Measurements from ENCODE around the gene MAP2K2. TPM values are rescaled to one million over a fixed set of nuclear protein-coding genes. Genes with fewer than 3 reads are reported as not detected.

MAP2K2 gene
- total RNA-seq, 4 donors from 2014 or later: 76.9 to 128 (median 93.8) TPM

DNA sequence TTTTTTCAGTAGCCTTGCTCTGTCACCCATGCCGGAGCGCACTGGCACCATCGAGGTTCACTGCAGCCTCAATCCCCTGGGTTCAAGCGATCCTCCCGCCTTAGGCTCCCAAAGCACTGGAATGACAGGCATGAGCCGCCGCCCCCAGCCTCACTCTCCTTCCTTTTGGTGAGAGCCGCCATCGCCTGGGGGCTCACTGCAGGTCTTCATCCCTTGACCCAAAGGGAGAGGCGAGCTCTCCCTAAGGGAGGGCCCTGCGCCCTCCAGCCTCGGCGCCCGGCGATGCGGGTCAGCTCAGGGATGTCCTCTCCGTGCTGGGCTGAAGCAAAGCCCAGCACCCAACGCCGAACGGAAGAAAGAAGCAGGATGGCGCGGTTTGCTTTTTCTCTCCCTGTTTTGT lies 34.0 kb downstream of the MAP2K2 start:
- Histone ChIP-seq H3K4me1 (peaks cover 6 to 39% (median 11%) of the 10 kb centered on the region in 3 donors), H3K27me3 (no peaks in the 10 kb centered on the region), H3K36me3 (peaks cover 14 to 60% (median 19%) of the 10 kb centered on the region in 3 donors), H3K4me3 (peak overlapping the region in 1 of 4 donors; percentile 3), H3K27ac (peak overlapping the region in 2 of 4 donors; percentile 41 to 60), H3K9me3 (no peaks in the 10 kb centered on the region)
- intact Hi-C loops (cut with DNase I): no loop called here
- TF ChIP-seq POLR2A (IDR thresholded peaks at IDR 0.05): no peak
- no peak for TF ChIP-seq CTCF (IDR thresholded peaks at IDR 0.05)
- DNase-seq: no peak
- 86 to 96% methylated on average over 4 to 9 of the region's 22 CpGs for WGBS, 2 donors

- WGBS, 2 donors: 55 to 75% methylated on average over 2 to 13 of the region's 26 CpGs
- TF ChIP-seq POLR2A (IDR thresholded peaks at IDR 0.05) (no peak), CTCF (IDR thresholded peaks at IDR 0.05) (no peak)
- Histone ChIP-seq H3K4me3 (peak overlapping the region in 3 of 4 donors; percentile 3 to 32 (median 8)), H3K4me1 (peaks cover 3 to 39% (median 9%) of the 10 kb centered on the region in 3 donors), H3K36me3 (peaks cover 12 to 55% (median 19%) of the 10 kb centered on the region in 3 donors), H3K27me3 (no peaks in the 10 kb centered on the region), H3K9me3 (no peaks in the 10 kb centered on the region), H3K27ac (peak overlapping the region in 3 of 4 donors; percentile 41 to 66 (median 60))
- no peak for DNase-seq
- intact Hi-C loops (cut with DNase I): no loop called here
These were observed 34.5 kb downstream of the MAP2K2 start for GRCh38 chr19:4089400-4089908.

GRCh38 chr19:4088975-4089374 lies 34.9 kb downstream of the MAP2K2 start:
- TF ChIP-seq CTCF (IDR thresholded peaks at IDR 0.05): no peak
- TF ChIP-seq POLR2A (IDR thresholded peaks at IDR 0.05): no peak
- H3K4me3 ChIP-seq: peak overlapping the region in 2 of 4 donors; percentile 8 to 32
- H3K36me3 ChIP-seq: peaks cover 7 to 51% (median 15%) of the 10 kb centered on the region in 3 donors
- intact Hi-C loops (cut with DNase I): no loop called here
- peak overlapping the region in 2 of 4 donors; percentile 41 to 66 for H3K27ac ChIP-seq
- peaks cover 6 to 39% (median 12%) of the 10 kb centered on the region in 3 donors for H3K4me1 ChIP-seq
- no peaks in the 10 kb centered on the region for H3K27me3 ChIP-seq
- DNase-seq: no peak
- no peaks in the 10 kb centered on the region for H3K9me3 ChIP-seq
- WGBS, 2 donors: 65 to 79% methylated on average over 2 of the region's 2 CpGs

DNA sequence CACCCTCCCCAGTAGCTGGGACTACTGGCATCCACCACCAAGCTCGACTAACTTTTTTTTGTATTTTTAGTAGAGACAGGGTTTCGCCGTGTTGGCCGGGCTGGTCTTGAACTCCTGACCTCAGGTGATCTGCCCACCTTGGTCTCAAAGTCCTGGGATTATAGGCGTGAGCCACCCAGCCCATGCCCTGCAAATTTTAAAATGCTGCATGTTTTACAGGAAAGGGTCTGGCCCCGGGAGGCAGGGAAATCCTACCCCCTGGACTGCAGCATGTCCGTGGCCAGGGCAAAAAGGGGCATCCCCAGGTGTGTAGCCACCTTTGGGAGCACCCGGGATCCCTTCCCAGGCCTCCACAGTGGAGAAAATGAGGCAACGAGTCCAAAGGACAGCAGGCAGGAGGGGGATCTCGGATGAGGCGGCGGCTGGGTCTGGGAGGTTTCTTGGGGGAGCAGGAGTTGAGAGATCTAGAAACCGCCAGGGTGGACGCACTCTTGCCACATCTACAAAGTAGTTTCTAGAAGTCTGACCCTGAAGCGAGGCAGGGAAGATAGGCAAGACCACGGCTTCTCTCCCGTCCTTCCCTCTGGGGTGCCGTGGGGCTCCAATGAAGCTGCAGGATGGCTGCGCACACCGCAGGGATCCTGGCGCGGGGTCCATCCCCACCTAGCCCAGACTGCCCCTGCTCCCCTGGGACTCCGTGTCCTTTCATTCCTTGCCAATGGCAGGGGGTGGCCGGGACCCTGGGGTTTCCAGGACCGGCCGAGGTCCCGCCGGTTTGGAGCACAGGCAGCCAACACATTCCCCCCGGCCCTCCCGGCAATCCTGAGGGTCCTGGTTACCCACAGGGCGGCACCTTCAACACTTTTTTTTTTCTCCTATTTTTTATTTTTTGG lies 35.9 kb downstream of the MAP2K2 start:
- DNase-seq: no peak
- peak overlapping the region in 2 of 4 donors; percentile 9 to 16 for H3K27ac ChIP-seq
- no peak for TF ChIP-seq POLR2A (IDR thresholded peaks at IDR 0.05)
- no peak for TF ChIP-seq CTCF (IDR thresholded peaks at IDR 0.05)
- intact Hi-C loops (cut with DNase I): no loop called here
- H3K36me3 ChIP-seq: peaks cover 7 to 41% (median 11%) of the 10 kb centered on the region in 3 donors
- no peak overlapping the region for H3K4me3 ChIP-seq
- no peaks in the 10 kb centered on the region for H3K27me3 ChIP-seq
- H3K4me1 ChIP-seq: peaks cover 10 to 48% (median 14%) of the 10 kb centered on the region in 3 donors
- 82 to 87% methylated on average over 22 to 28 of the region's 31 CpGs for WGBS, 2 donors
- no peaks in the 10 kb centered on the region for H3K9me3 ChIP-seq

DNA sequence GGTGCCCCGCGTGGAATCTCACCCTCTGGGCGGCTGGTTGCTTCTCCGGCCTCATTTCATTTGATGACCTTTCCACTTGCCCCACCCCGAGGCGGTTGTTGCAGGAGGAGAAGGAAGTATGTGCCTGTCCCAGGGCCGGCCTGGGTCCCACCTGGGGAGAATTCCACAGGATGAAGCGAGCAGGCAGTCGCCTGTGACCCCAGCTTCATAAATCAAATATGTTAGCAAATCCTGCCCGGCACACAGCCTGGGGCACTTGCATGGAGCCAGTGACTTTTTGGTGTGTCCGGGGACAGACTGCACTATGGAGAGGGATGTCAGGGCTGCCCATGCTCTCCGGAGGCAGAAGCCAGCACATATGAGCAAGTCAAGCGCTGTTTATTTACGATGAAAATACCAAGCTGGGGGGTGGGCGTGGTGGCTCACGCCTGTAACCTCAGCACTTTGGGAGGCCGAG lies 37.5 kb downstream of the MAP2K2 start:
- intact Hi-C loops (cut with DNase I): no loop called here
- H3K27ac ChIP-seq: peak overlapping the region in 2 of 4 donors; percentile 9 to 44
- H3K27me3 ChIP-seq: no peaks in the 10 kb centered on the region
- no peak overlapping the region for H3K4me3 ChIP-seq
- 39 to 62% methylated on average over 9 to 16 of the region's 17 CpGs for WGBS, 2 donors
- DNase-seq: no peak
- H3K9me3 ChIP-seq: no peaks in the 10 kb centered on the region
- H3K4me1 ChIP-seq: peaks cover 10 to 51% (median 14%) of the 10 kb centered on the region in 3 donors
- TF ChIP-seq CTCF (IDR thresholded peaks at IDR 0.05) (no peak), POLR2A (IDR thresholded peaks at IDR 0.05) (no peak)
- H3K36me3 ChIP-seq: peaks cover 7 to 25% (median 11%) of the 10 kb centered on the region in 3 donors

All from esophagus squamous epithelium (tissue), 5 donors.